Neural cell (in vitro differentiated cells): ENCODE measurements around the gene IRF1. TPM values are rescaled to one million over a fixed set of nuclear protein-coding genes. Genes with fewer than 3 reads are reported as not detected.

Experiments used
- H2AFZ ChIP-seq: fragments of 200-600, 300-800 bp; sonication (generic), shearing (Covaris generic); 2 replicates; pipeline ENCODE4 v1.6.0; 2014; ENCODE audit warnings: low read depth, mild to moderate bottlenecking, antibody characterized with exemption, low read length, moderate library complexity
- H3F3A ChIP-seq: fragments of 200-600 bp; shearing (Covaris generic); 2 replicates; pipeline ENCODE4 v1.6.1; 2016; ENCODE audit warnings: mild to moderate bottlenecking, moderate library complexity, mixed read lengths, antibody characterized with exemption, low read length; ENCODE audit not compliant: insufficient read depth, poor library complexity, severe bottlenecking
- H3K27ac ChIP-seq: fragments of 200-600, 300-800 bp; sonication (generic), shearing (Covaris generic); 2 replicates; pipeline ENCODE4 v1.5.1; 2014; ENCODE audit warnings: mild to moderate bottlenecking, low read length, moderate library complexity
- H3K27me3 ChIP-seq: fragments of 300-800, 200-600 bp; sonication (generic), shearing (Covaris generic); 2 replicates; pipeline ENCODE4 v1.6.0; 2014; ENCODE audit warnings: mild to moderate bottlenecking, low read depth, low read length, moderate library complexity; ENCODE audit not compliant: insufficient read depth
- H3K36me3 ChIP-seq: fragments of 300-800, 200-600 bp; sonication (generic), shearing (Covaris generic); 2 replicates; pipeline ENCODE4 v1.5.1; 2014; ENCODE audit warnings: mild to moderate bottlenecking, antibody characterized with exemption, low read length, moderate library complexity; ENCODE audit not compliant: insufficient read depth
- H3K4me2 ChIP-seq: fragments of 300-800, 200-600 bp; sonication (generic), shearing (Covaris generic); 2 replicates; pipeline ENCODE4 v1.6.0; 2014; ENCODE audit warnings: mild to moderate bottlenecking, low read length
- H3K4me3 ChIP-seq: fragments of 300-800, 200-600 bp; sonication (generic), shearing (Covaris generic); 2 replicates; pipeline ENCODE4 v1.5.1; 2014; ENCODE audit warnings: mild to moderate bottlenecking, low read length, moderate library complexity
- H3K79me2 ChIP-seq: fragments of 200-600 bp; shearing (Covaris generic); replicated peaks from 2 replicates; pipeline ENCODE4 v1.6.0; 2014; ENCODE audit warnings: mild to moderate bottlenecking, low read length, moderate library complexity; ENCODE audit not compliant: insufficient read depth
- H3K9ac ChIP-seq: fragments of 300-800, 200-600 bp; sonication (generic), shearing (Covaris generic); 2 replicates; pipeline ENCODE4 v1.6.1; 2016; ENCODE audit warnings: mild to moderate bottlenecking, low read length, mixed read lengths
- H3K9me2 ChIP-seq: fragments of 200-600 bp; shearing (Covaris generic); 2 replicates; pipeline ENCODE4 v1.6.1; 2016; ENCODE audit warnings: mild to moderate bottlenecking, low read length, mixed read lengths; ENCODE audit not compliant: insufficient read depth
- H3K9me3 ChIP-seq: fragments of 200-600, 300-800 bp; sonication (generic), shearing (Covaris generic); 2 replicates; pipeline ENCODE4 v1.6.1; 2016; ENCODE audit warnings: mild to moderate bottlenecking, mixed run types, low read length, moderate library complexity, mixed read lengths
- H4K20me1 ChIP-seq: fragments of 200-600 bp; shearing (Covaris generic); 2 replicates; pipeline ENCODE4 v1.6.1; 2016; ENCODE audit warnings: mild to moderate bottlenecking, mixed run types; ENCODE audit not compliant: insufficient read depth
- EP300 ChIP-seq: fragments of 450-650 bp; conservative IDR thresholded peaks from 2 replicates; pipeline ENCODE4 v1.6.1; 2014; ENCODE audit warnings: antibody characterized with exemption, mild to moderate bottlenecking, moderate library complexity; ENCODE audit not compliant: poor library complexity, severe bottlenecking
- EZH2 ChIP-seq: fragments of 200-600, 300-800 bp; shearing (Covaris generic), sonication (generic); IDR thresholded peaks from 2 replicates; pipeline ENCODE4 v1.6.1; 2014; ENCODE audit warnings: antibody characterized with exemption, low read length, borderline replicate concordance, mild to moderate bottlenecking; ENCODE audit not compliant: insufficient read depth, poor library complexity, severe bottlenecking
- MXI1 ChIP-seq: fragments of 450-650 bp; conservative IDR thresholded peaks from 2 replicates; pipeline ENCODE4 v1.6.1; 2014; ENCODE audit warnings: antibody characterized with exemption, mild to moderate bottlenecking; ENCODE audit not compliant: poor library complexity, severe bottlenecking
- POLR2AphosphoS5 ChIP-seq: IDR thresholded peaks from 2 replicates; pipeline ENCODE4 v1.6.1; 2012
- RAD21 ChIP-seq: fragments of 450-650 bp; conservative IDR thresholded peaks from 2 replicates; pipeline ENCODE4 v1.6.1; 2014; ENCODE audit warnings: antibody characterized with exemption, mild to moderate bottlenecking, moderate library complexity
- REST ChIP-seq: IDR thresholded peaks from 2 replicates; pipeline ENCODE4 v1.6.1; 2012; ENCODE audit warnings: borderline replicate concordance
- SMC3 ChIP-seq: fragments of 450-650 bp; conservative IDR thresholded peaks from 2 replicates; pipeline ENCODE4 v1.6.1; 2014; ENCODE audit warnings: antibody characterized with exemption, mild to moderate bottlenecking, moderate library complexity; ENCODE audit not compliant: poor library complexity
- TAF1 ChIP-seq: IDR thresholded peaks from 2 replicates; pipeline ENCODE4 v1.6.1; 2012; ENCODE audit warnings: low read depth
- polyA plus RNA-seq: library from polyadenylated mRNA; depleted of rRNA; stranded (reverse); fragments of >200 nt; gene quantifications from 2 replicates; pipeline ENCODE4 v1.2.3, GENCODE V29; 2014
- TF ChIP-seq, protein P1 (sequence below): fragments of 450-650 bp; IDR thresholded peaks from 2 replicates; pipeline ENCODE4 v1.5.1; 2014; ENCODE audit warnings: antibody characterized with exemption, mild to moderate bottlenecking, moderate library complexity; ENCODE audit not compliant: poor library complexity, severe bottlenecking

IRF1 gene
- polyA plus RNA-seq, 1 donor from 2014 or later, result 0.67 TPM

GRCh38 chr5:132487095-132487428 lies 3.5 kb downstream of the IRF1 start:
- no peak overlapping the region for H3K27ac ChIP-seq
- peaks cover 27% of the 10 kb centered on the region for H3K27me3 ChIP-seq
- H3K36me3 ChIP-seq, result no peaks in the 10 kb centered on the region
- no peaks in the 10 kb centered on the region for H3K9me3 ChIP-seq
- TF ChIP-seq SMC3 (no peak), EP300 (no peak), REST (no peak), EZH2 (no peak), RAD21 (no peak), POLR2AphosphoS5 (no peak), MXI1 (no peak)
- TF ChIP-seq, protein P1, sequence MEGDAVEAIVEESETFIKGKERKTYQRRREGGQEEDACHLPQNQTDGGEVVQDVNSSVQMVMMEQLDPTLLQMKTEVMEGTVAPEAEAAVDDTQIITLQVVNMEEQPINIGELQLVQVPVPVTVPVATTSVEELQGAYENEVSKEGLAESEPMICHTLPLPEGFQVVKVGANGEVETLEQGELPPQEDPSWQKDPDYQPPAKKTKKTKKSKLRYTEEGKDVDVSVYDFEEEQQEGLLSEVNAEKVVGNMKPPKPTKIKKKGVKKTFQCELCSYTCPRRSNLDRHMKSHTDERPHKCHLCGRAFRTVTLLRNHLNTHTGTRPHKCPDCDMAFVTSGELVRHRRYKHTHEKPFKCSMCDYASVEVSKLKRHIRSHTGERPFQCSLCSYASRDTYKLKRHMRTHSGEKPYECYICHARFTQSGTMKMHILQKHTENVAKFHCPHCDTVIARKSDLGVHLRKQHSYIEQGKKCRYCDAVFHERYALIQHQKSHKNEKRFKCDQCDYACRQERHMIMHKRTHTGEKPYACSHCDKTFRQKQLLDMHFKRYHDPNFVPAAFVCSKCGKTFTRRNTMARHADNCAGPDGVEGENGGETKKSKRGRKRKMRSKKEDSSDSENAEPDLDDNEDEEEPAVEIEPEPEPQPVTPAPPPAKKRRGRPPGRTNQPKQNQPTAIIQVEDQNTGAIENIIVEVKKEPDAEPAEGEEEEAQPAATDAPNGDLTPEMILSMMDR, result no peak
- H3K4me2 ChIP-seq, result no peak overlapping the region
- no peak overlapping the region for H3K4me3 ChIP-seq
- no peak overlapping the region for H2AFZ ChIP-seq
- H3K9me2 ChIP-seq, result no peaks in the 10 kb centered on the region
- no peaks in the 10 kb centered on the region for H4K20me1 ChIP-seq
- H3K9ac ChIP-seq, result no peak overlapping the region
- no peaks in the 10 kb centered on the region for H3K79me2 ChIP-seq
- no peaks in the 10 kb centered on the region for H3F3A ChIP-seq

GRCh38 chr5:132486318-132487094 lies 4.1 kb downstream of the IRF1 start:
- no peak overlapping the region for H3K27ac ChIP-seq
- H3K79me2 ChIP-seq, result no peaks in the 10 kb centered on the region
- no peak overlapping the region for H3K4me2 ChIP-seq
- no peak overlapping the region for H3K4me3 ChIP-seq
- no peak overlapping the region for H3K9ac ChIP-seq
- H2AFZ ChIP-seq, result no peak overlapping the region
- no peaks in the 10 kb centered on the region for H3K36me3 ChIP-seq
- H4K20me1 ChIP-seq, result no peaks in the 10 kb centered on the region
- no peaks in the 10 kb centered on the region for H3K9me3 ChIP-seq
- no peaks in the 10 kb centered on the region for H3F3A ChIP-seq
- TF ChIP-seq TAF1, result no peak
- TF ChIP-seq MXI1, result no peak
- TF ChIP-seq SMC3, result no peak
- no peak for TF ChIP-seq EZH2
- no peak for TF ChIP-seq RAD21
- TF ChIP-seq, protein P1, result no peak
- TF ChIP-seq EP300, result no peak
- no peak for TF ChIP-seq REST
- TF ChIP-seq POLR2AphosphoS5, result no peak
- H3K27me3 ChIP-seq, result peaks cover 21% of the 10 kb centered on the region
- no peaks in the 10 kb centered on the region for H3K9me2 ChIP-seq
